Suprapubic skin (tissue), 4 donors: ENCODE data around the gene DNAL1.

Experiments
- CTCF ChIP-seq, 2 donors: fragments of 200-600 bp in 1 of 2; fragments of 450-650 bp in 1 of 2; sonication (generic) in 1 of 2; IDR thresholded peaks; one replicate each; pipeline ENCODE4 v1.5.1; 2016 to 2019; ENCODE audit warnings: antibody characterized with exemption in 2 of 2, mild to moderate bottlenecking in 1 of 2, moderate library complexity in 1 of 2
- EP300 ChIP-seq: sonication (generic); formaldehyde crosslinking; IDR thresholded peaks from one replicate; pipeline ENCODE4 v1.6.1; 2017; ENCODE audit warnings: antibody characterized with exemption
- POLR2AphosphoS5 ChIP-seq, 3 donors: sonication (generic); formaldehyde crosslinking; IDR thresholded peaks; one replicate each; pipeline ENCODE4 v1.6.1; 2017; ENCODE audit warnings: antibody characterized with exemption in 3 of 3

GRCh38 chr14:73719361-73719760 is 74.6 kb downstream of the DNAL1 start:
- TF ChIP-seq POLR2AphosphoS5 (IDR thresholded peaks at IDR 0.05) (no peak), CTCF (IDR thresholded peaks at IDR 0.05) (no peak), EP300 (no peak)
